ENCODE data around the gene FBXW8. TPM values are rescaled to one million over a fixed set of nuclear protein-coding genes. Genes with fewer than 3 reads are reported as not detected.

Gene FBXW8
- total RNA-seq, 4 donors from 2014 or later, result 7.4 to 15.4 (median 10.2) TPM

DNA sequence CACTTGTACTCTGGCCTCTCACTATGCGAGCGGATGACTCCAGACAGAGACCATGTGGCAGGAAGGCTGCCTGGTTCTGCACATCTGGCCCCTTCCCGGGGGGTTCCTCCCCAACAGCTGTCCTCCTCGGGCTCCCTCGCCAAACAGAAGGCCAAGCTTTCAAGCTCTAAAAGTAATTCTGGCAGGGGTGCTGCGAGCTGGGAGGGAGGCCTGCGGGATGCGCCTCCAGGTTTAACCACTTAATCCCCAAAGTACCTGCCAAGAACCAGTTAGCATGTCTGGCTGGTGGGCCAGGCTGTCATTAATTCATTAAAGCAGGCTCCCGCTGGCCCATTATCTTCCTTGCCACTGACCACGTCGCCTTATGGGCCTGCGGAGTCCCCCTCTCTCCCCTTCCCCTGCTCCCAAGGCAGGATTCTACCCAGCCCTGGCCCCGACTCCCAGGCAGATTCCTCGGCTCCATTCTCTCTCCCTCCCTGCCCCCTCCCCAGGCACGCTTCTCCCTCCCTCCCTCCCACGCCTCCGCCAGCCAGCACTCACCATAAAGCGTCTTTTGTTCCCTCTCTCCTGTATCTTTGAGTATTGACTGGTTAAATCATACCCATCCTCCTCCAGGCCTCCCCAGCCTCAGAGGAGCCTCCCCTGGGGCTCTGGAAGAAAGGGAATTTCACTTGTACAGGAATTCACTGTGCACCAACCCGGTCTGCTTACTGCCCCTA lies 34.4 kb upstream of the FBXW8 start:
- intact Hi-C loops (cut with DNase I), result no loop called here
- WGBS, 2 donors, result 32 to 33% methylated on average over 14 to 18 of the region's 19 CpGs
- H3K27me3 ChIP-seq, result peaks cover 0 to 97% (median 4%) of the 10 kb centered on the region in 4 donors

DNA sequence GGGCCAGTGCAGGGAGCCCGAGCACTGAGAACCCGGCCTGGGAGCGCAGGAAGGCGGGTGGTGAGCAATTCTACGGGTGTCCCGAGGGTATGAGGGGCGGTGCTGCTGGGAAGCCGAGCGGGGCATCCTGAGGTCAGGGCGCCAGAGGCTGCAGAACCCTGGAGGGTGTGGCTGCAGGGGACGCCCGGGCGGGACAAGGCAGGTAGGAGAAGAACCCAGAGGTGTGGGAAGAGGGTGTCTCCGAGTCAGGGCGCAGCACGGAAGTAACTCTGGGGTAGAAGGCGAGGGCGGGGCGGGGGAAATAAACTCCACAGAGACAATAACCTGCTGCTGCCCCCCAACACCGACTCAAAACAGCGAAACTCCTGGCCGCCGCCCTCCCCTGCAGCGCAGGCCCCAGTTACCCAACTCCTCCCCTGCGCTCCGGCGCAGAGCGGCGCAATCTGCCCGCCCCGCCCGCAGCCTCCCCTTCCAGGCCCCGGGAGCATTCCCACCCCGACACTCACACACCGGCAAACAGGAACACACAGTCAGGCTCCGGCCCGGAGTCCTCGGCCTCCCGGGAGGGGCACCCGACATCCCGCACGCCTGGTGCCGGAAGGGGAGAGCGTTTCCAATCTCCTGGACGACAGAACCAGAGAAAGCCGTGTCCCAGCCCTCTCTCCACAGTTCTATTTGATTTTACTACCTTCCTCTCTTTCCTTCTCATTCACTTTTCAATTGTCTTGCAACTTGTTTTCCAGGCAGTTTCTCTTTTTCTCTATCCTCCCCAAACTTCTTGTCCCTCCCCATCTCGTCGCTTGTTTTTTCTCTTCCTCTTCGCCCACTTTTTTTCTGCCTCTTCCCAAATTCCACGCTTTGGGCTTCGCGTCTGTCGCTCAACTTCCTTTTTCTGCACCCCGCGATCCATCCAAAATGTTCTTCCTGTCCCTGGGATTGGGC lies 31.9 kb upstream of the FBXW8 start:
- Histone ChIP-seq H3K4me1 (peaks cover 20 to 51% (median 33%) of the 10 kb centered on the region in 3 donors), H3K9me3 (peaks cover 0 to 8% (median 5%) of the 10 kb centered on the region in 3 donors), H3K27me3 (peaks cover 0 to 100% (median 18%) of the 10 kb centered on the region in 4 donors), H3K36me3 (no peaks in the 10 kb centered on the region), H3K4me3 (peak overlapping the region; percentile 8 to 65 (median 36)), H3K27ac (peak overlapping the region in 1 of 4 donors; percentile 55)
- DNase-seq, result no peak
- WGBS, 2 donors, result 0 to 1% methylated on average over 47 to 49 of the region's 55 CpGs
- intact Hi-C loops (cut with DNase I), result no loop called here
- TF ChIP-seq CTCF (IDR thresholded peaks at IDR 0.05) (no peak), POLR2A (IDR thresholded peaks at IDR 0.05) (no peak)

More for the DNA sequence above, 34.4 kb upstream of the FBXW8 start:
- Histone ChIP-seq H3K36me3 (no peaks in the 10 kb centered on the region), H3K9me3 (peaks cover 0 to 8% (median 5%) of the 10 kb centered on the region in 3 donors), H3K27ac (no peak overlapping the region), H3K4me3 (no peak overlapping the region), H3K4me1 (peaks cover 13 to 35% (median 31%) of the 10 kb centered on the region in 3 donors)
- DNase-seq, result no peak
- TF ChIP-seq POLR2A (IDR thresholded peaks at IDR 0.05) (no peak), CTCF (IDR thresholded peaks at IDR 0.05) (no peak)

DNA sequence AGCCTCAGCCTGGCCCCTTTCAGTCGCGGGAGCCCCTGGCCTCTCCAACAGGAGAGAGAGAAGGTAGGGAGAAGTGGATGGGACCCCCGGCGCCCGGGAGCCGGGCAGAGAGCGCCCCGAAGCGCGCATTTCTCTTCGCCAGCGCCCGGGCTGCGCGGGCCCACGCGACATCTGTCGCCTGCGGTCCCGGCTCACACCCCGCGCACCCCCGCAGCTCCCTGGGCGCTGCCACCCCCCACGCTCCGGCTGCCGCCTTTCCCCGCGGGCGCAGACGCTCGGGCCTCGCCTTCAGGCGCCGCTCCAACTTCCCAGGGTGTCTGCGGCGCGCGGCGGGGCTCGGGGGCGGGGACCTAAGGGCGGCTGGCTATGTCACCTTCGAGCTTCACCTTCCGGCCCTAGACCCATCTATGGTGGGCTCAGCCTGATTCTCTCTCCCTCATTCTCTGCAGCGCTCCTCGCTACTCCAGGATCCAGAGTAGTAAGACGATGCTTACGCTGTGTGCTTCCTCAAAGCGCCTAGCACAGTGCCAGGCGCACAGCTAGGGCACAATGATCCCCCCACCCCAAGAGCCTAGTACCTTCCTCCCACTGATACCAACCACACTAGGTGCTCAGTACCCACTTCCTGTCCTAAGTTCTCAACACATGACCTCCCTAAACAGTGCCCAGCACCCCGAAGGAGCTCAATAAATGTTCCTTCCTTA lies 31.1 kb upstream of the FBXW8 start:
- Histone ChIP-seq H3K36me3 (no peaks in the 10 kb centered on the region), H3K27me3 (peaks cover 0 to 100% (median 18%) of the 10 kb centered on the region in 4 donors), H3K9me3 (peaks cover 0 to 2% (median 1%) of the 10 kb centered on the region in 3 donors), H3K4me3 (peak overlapping the region; percentile 8 to 65 (median 36)), H3K27ac (no peak overlapping the region), H3K4me1 (peaks cover 20 to 51% (median 33%) of the 10 kb centered on the region in 3 donors)
- no peak for TF ChIP-seq POLR2A (IDR thresholded peaks at IDR 0.05)
- no peak for TF ChIP-seq CTCF (IDR thresholded peaks at IDR 0.05)
- 0 to 9% methylated on average over 1 to 10 of the region's 52 CpGs for WGBS, 2 donors
- intact Hi-C loops (cut with DNase I), result no loop called here
- DNase-seq, result no peak

DNA sequence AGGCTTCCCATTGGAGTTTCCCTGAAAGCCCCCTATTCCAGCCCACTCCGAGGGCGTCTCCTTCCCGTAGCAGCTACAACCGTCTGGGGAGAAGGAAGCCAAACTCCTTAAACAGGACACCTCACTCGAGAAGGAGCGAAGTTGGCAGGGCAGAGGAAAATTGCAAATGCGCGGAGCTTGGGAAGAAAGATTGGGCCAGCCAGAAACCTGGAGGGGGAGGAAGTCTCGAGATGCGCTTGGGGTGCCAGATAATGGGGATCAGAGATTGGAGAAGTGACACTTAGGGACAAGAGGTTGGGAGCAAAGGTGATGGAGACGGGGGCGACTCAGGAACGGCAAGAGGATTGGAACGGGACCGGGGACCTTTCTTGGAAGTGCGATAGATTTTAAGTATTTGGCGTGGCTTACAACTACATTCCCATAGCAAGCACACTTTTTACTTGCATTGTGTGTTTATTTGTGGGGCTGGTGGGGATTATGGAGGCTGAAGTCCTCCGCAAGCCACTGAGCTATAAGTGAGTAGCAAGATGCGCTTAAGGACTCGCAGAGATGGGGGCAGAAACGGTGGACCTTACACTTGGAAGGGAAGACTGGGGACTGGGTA lies 30.4 kb upstream of the FBXW8 start:
- H3K27ac ChIP-seq, result no peak overlapping the region
- no peaks in the 10 kb centered on the region for H3K9me3 ChIP-seq
- H3K27me3 ChIP-seq, result peaks cover 0 to 100% (median 18%) of the 10 kb centered on the region in 4 donors
- intact Hi-C loops (cut with DNase I), result no loop called here
- no peak for DNase-seq
- peaks cover 20 to 51% (median 33%) of the 10 kb centered on the region in 3 donors for H3K4me1 ChIP-seq
- H3K4me3 ChIP-seq, result peak overlapping the region; percentile 16 to 65 (median 36)
- H3K36me3 ChIP-seq, result no peaks in the 10 kb centered on the region
- 2 to 3% methylated on average over 16 to 18 of the region's 21 CpGs for WGBS, 2 donors
- TF ChIP-seq POLR2A (IDR thresholded peaks at IDR 0.05) (no peak), CTCF (IDR thresholded peaks at IDR 0.05) (no peak)

Data from esophagus squamous epithelium (tissue), 5 donors.